Measurements from ENCODE around the gene DRC3.
A peak's percentile ranks its signal among the peaks of the same experiment; 100 is the strongest.

The DRC3 gene

DNA sequence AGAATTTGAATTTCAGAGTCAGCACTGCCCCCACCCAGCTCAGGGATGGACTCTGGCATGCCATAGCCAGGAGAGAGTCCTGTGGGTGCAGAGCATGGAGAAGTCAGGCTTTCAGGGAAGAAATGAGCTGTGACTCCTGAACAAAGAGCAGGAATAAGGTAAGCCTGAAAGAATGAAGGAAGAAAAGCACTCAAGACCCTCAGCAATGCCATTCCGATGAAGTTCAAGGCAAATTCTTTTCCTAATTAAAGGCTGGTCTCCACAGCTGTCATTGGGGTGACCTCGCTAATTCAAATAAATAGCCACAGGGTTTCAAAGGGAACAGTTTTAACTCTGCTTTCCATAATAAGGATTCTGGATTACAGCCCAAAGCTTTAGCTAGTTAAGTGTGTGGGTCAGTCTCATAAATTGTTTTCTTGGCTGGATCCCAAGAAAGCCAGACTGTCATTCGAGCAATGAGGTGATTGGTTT lies 32.2 kb upstream of the DRC3 start:
- peak; percentile 69 for DNase-seq (ENCODE audit: low read depth, low spot score)
- in situ Hi-C loops (cut with HindIII; ENCODE audit: low sequenced_read_pairs): no loop called here
- TF ChIP-seq, protein P1, sequence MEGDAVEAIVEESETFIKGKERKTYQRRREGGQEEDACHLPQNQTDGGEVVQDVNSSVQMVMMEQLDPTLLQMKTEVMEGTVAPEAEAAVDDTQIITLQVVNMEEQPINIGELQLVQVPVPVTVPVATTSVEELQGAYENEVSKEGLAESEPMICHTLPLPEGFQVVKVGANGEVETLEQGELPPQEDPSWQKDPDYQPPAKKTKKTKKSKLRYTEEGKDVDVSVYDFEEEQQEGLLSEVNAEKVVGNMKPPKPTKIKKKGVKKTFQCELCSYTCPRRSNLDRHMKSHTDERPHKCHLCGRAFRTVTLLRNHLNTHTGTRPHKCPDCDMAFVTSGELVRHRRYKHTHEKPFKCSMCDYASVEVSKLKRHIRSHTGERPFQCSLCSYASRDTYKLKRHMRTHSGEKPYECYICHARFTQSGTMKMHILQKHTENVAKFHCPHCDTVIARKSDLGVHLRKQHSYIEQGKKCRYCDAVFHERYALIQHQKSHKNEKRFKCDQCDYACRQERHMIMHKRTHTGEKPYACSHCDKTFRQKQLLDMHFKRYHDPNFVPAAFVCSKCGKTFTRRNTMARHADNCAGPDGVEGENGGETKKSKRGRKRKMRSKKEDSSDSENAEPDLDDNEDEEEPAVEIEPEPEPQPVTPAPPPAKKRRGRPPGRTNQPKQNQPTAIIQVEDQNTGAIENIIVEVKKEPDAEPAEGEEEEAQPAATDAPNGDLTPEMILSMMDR (IDR thresholded peaks at IDR 0.05; ENCODE audit: low read depth, low read length): no peak
- H3K4me3 ChIP-seq (ENCODE audit: low read depth, low read length): no peak overlapping the region

DNA sequence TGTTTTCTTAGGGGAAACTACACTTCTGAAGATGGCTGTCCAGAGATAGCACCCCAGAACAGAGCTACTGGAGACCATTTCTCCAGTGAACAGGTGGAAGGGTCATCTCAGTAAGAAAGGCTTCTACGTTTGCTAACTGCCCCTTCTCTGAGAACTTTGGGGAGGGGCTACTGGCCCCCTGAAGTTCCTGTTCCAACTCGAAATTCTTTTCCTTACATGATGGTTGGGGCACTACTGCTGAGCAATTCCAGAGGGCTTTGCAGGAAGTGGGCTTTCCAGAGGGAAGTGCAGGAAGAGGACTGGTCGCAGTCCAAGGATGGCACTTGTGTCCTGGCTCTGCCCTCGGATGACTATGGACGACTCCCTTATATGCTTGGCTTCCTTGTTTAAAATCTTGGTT lies 31.6 kb upstream of the DRC3 start:
- in situ Hi-C loops (cut with HindIII; ENCODE audit: low sequenced_read_pairs): no loop called here
- no peak for DNase-seq (ENCODE audit: low read depth, low spot score)
- H3K4me3 ChIP-seq (ENCODE audit: low read depth, low read length): no peak overlapping the region
- TF ChIP-seq, protein P1 (IDR thresholded peaks at IDR 0.05; ENCODE audit: low read depth, low read length): no peak

GRCh38 chr17:17942846-17943245 lies 29.8 kb upstream of the DRC3 start:
- no peak overlapping the region for H3K4me3 ChIP-seq (ENCODE audit: low read depth, low read length)
- in situ Hi-C loops (cut with HindIII; ENCODE audit: low sequenced_read_pairs): no loop called here
- DNase-seq (ENCODE audit: low read depth, low spot score): no peak
- TF ChIP-seq, protein P1 (IDR thresholded peaks at IDR 0.05; ENCODE audit: low read depth, low read length): no peak

- in situ Hi-C loops (cut with HindIII; ENCODE audit: low sequenced_read_pairs): no loop called here
- TF ChIP-seq, protein P1 (IDR thresholded peaks at IDR 0.05; ENCODE audit: low read depth, low read length): no peak
- no peak overlapping the region for H3K4me3 ChIP-seq (ENCODE audit: low read depth, low read length)
- no peak for DNase-seq (ENCODE audit: low read depth, low spot score)
Observed at GRCh38 chr17:17943281-17943984, 29.2 kb upstream of the DRC3 start.

DNA sequence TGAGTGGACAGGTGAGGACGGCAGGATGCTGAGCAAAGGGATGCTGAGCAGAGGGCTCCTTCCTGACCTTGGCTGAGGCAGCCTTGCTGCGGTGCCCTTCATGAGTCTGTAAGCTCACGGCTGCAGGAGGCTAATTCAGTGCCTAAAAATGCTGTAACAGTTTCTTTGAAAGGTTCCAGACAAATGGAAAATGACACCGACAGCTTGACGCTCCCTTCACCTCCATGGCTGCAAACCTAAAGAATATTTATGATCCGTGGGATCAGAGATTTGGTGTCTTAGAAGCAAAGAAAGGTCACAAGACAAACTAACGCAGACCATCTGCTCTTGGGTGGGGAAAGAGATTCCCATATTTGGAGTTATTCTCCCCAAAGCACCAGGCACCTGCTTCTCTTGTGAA lies 28.4 kb upstream of the DRC3 start:
- no peak overlapping the region for H3K4me3 ChIP-seq (ENCODE audit: low read depth, low read length)
- no peak for DNase-seq (ENCODE audit: low read depth, low spot score)
- TF ChIP-seq, protein P1 (IDR thresholded peaks at IDR 0.05; ENCODE audit: low read depth, low read length): no peak
- in situ Hi-C loops (cut with HindIII; ENCODE audit: low sequenced_read_pairs): no loop called here

DNA sequence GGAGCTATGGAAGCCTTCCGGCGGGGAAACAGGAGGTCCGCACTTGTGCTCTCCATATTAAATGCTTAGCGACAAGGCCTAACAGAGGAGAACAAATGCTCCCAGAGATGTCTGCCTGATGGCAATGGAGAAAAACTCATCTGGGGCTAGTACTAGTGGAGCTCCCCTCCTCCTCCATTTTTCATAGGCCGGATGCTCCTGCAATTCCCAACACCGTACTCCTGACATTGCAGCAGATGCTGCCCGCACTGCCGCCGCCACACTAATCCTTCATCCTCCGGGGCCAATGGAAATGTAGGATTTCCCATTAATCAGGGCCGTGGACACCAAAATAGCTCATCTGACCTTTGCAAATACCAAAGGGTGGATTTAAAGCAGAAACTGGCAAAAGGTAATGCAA lies 27.9 kb upstream of the DRC3 start:
- DNase-seq (ENCODE audit: low read depth, low spot score): no peak
- TF ChIP-seq, protein P1 (IDR thresholded peaks at IDR 0.05; ENCODE audit: low read depth, low read length): no peak
- in situ Hi-C loops (cut with HindIII; ENCODE audit: low sequenced_read_pairs): no loop called here
- no peak overlapping the region for H3K4me3 ChIP-seq (ENCODE audit: low read depth, low read length)

Data from astrocyte of the spinal cord (primary cell).